WERI-Rb-1 (cell line): ENCODE results near the gene PDCD1.
A peak's percentile ranks its signal among the peaks of the same experiment; 100 is the strongest.

Source experiments
- DNase-seq: peaks from one replicate; pipeline ENCODE4 v3.0.0-alpha.2; 2020
- H3K27ac ChIP-seq: fragments of 250-450 bp; sonication (Bioruptor Pico); 2 replicates; pipeline ENCODE4 v1.5.1; 2020; ENCODE audit warnings: mild to moderate bottlenecking, moderate library complexity
- H3K27me3 ChIP-seq: fragments of 250-450 bp; sonication (Bioruptor Pico); 2 replicates; pipeline ENCODE4 v1.5.1; 2021; ENCODE audit warnings: mild to moderate bottlenecking, low read depth, moderate library complexity; ENCODE audit not compliant: insufficient read depth, severe bottlenecking
- H3K36me3 ChIP-seq: fragments of 250-450 bp; sonication (Bioruptor Pico); 2 replicates; pipeline ENCODE4 v1.5.1; 2020; ENCODE audit warnings: mild to moderate bottlenecking, moderate library complexity
- H3K4me3 ChIP-seq: 2 replicates; pipeline ENCODE4 v1.5.1; 2011; ENCODE audit warnings: low read depth, mild to moderate bottlenecking, control low read depth, low read length
- H3K9me3 ChIP-seq: fragments of 250-450 bp; sonication (Bioruptor Pico); 2 replicates; pipeline ENCODE4 v1.5.1; 2021; ENCODE audit warnings: mild to moderate bottlenecking, moderate library complexity; ENCODE audit not compliant: severe bottlenecking
- CTCF ChIP-seq: IDR thresholded peaks from 2 replicates; pipeline ENCODE4 v1.5.1; 2011; ENCODE audit warnings: low read depth, mild to moderate bottlenecking, control low read depth, inconsistent platforms, low read length

Gene PDCD1

GRCh38 chr2:241886840-241887447, 28.2 kb upstream of the PDCD1 start:
- Histone ChIP-seq H3K36me3 (peaks cover 6% of the 10 kb centered on the region), H3K27me3 (no peaks in the 10 kb centered on the region), H3K9me3 (peaks cover 2% of the 10 kb centered on the region), H3K27ac (peak overlapping the region; percentile 81), H3K4me3 (no peak overlapping the region)
- DNase-seq, result no peak
- TF ChIP-seq CTCF, result no peak

GRCh38 chr2:241885946-241886643, 27.4 kb upstream of the PDCD1 start:
- TF ChIP-seq CTCF, result no peak
- peak overlapping the region; percentile 81 for H3K27ac ChIP-seq
- peaks cover 6% of the 10 kb centered on the region for H3K36me3 ChIP-seq
- peaks cover 2% of the 10 kb centered on the region for H3K9me3 ChIP-seq
- H3K27me3 ChIP-seq, result no peaks in the 10 kb centered on the region
- peak overlapping the region; percentile 45 for H3K4me3 ChIP-seq
- peak; percentile 43 for DNase-seq

- no peak for TF ChIP-seq CTCF
- DNase-seq, result peak; percentile 89
- H3K4me3 ChIP-seq, result peak overlapping the region; percentile 45
- H3K9me3 ChIP-seq, result peaks cover 2% of the 10 kb centered on the region
- H3K36me3 ChIP-seq, result peaks cover 6% of the 10 kb centered on the region
- no peaks in the 10 kb centered on the region for H3K27me3 ChIP-seq
- peak overlapping the region; percentile 81 for H3K27ac ChIP-seq
Observed at GRCh38 chr2:241885291-241885945, 26.7 kb upstream of the PDCD1 start.

- peak; percentile 15 for DNase-seq
- TF ChIP-seq CTCF, result no peak
- peaks cover 2% of the 10 kb centered on the region for H3K9me3 ChIP-seq
- H3K36me3 ChIP-seq, result peaks cover 6% of the 10 kb centered on the region
- H3K27me3 ChIP-seq, result no peaks in the 10 kb centered on the region
- peak overlapping the region; percentile 81 for H3K27ac ChIP-seq
- H3K4me3 ChIP-seq, result peak overlapping the region; percentile 45
Observed at GRCh38 chr2:241884951-241885290, 26.2 kb upstream of the PDCD1 start.

GRCh38 chr2:241882091-241882625, 23.5 kb upstream of the PDCD1 start:
- DNase-seq, result peak; percentile 70
- Histone ChIP-seq H3K9me3 (no peaks in the 10 kb centered on the region), H3K27ac (peak overlapping the region; percentile 68), H3K36me3 (peaks cover 6% of the 10 kb centered on the region), H3K4me3 (peak overlapping the region; percentile 44), H3K27me3 (no peaks in the 10 kb centered on the region)
- peak; percentile 31; the same call in 1 of the 2 replicates for TF ChIP-seq CTCF
